ENCODE data around the gene CAND2.

DNA sequence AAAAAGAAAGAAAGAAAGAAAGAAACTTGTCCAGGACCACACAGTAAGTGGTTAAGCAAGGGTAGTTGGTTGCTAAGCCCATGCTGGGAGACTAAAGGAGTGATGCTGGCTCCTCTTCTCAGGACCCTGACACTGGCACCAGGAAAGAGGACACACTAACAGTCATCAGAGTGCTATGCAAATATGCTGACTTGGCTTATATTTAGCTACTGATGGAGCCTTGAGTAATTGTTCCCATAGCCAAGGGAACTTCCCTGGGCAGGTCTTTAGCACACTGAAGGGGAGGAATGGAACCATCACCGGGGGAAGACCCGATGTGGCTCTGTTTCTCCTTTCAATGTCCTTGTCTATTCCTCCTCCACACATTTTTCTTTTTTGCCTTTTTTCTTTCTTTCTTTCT, 43.7 kb upstream of the CAND2 start:
- TF ChIP-seq FOXM1 (IDR thresholded peaks at IDR 0.05; ENCODE audit: borderline replicate concordance) (no peak), SUZ12 (IDR thresholded peaks at IDR 0.05) (no peak), L3MBTL2 (conservative IDR thresholded peaks at IDR 0.05) (no peak), BHLHE40 (IDR thresholded peaks at IDR 0.05; ENCODE audit: borderline replicate concordance) (no peak), SP1 (IDR thresholded peaks at IDR 0.05) (no peak), ELF4 (IDR thresholded peaks at IDR 0.05) (no peak), FOXK2 (IDR thresholded peaks at IDR 0.05) (no peak), FOXA1 (IDR thresholded peaks at IDR 0.05) (no peak)

Data from HEK293T (cell line).